OCI-M1 (cell line): ENCODE data around the gene FCN1.

Experiments used
- DNase-seq: peaks from one replicate; lab custom pipeline; 2025; lab: John Stamatoyannopoulos, UW

The FCN1 gene

GRCh38 chr9:134951461-134951860 is 33.7 kb upstream of the FCN1 start:
- DNase-seq, result no peak

- no peak for DNase-seq
Observed at GRCh38 chr9:134950386-134951210, 32.9 kb upstream of the FCN1 start.

GRCh38 chr9:134949681-134950385 is 32.1 kb upstream of the FCN1 start:
- no peak for DNase-seq

DNA sequence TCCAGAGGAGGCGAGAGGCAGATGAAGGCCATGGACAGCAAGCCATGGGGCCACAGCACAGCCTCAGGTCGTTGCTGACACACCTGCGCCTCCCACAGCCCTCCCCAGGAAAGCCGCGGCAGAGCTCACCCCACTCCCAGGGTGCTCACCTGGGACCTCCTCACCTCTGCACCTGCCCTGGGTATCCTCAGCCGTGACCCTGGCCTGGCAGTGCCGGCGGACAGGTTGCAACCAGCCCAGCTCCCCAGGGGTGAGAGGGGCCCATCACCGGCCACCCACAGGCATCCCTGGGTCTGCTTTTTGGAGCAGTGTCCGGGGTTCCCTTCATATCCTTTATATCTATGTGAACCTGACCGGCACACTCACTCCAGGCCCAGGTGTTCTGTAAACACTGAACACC is 30.4 kb upstream of the FCN1 start:
- DNase-seq, result no peak

DNA sequence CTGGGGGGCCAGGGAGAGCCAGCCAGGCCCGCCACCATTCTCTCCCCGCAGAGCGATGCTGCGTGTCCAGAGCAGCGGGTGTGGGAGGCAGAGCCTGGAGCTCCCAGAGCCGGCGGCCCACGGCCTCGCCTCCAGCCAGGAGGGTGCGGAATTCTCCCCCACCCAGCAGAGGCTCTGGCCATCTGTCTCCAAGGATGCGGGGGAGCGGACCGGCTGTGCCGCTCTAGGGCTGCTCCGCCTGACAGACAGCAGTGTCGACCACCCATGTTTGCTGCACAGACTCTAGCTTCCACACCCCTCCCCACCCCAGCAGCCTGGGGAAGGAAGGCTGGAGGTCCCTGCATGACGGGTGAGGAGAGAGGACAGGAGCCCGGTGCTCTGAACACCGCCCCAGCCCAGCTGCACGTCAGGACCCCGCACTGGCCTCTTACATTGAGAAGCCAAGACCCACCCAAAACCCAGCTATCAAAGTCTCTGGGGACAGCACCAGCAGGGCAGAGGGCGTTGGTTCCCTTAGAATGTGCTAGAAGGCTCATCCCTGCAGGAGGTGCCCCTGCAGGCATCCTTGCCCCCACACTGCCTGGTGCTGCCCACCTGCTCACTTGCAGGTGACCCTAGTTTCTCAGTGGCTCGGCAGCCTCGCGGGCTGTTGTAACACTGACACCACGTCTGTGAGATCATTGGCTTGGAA is 29.7 kb upstream of the FCN1 start:
- no peak for DNase-seq

DNA sequence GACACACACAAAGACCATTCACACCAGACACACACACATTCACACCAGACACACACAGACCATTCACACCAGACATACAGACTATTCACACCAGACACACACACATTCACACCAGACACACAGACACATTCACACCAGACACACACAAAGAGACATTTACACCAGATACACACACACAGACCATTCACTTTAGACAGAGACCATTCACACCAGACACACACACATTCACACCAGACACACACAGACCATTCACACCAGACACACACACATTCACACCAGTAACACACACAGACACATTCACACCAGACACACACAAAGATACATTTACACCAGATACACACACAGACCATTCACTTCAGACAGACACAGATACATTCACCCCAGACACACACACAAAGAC is 29.0 kb upstream of the FCN1 start:
- no peak for DNase-seq

DNA sequence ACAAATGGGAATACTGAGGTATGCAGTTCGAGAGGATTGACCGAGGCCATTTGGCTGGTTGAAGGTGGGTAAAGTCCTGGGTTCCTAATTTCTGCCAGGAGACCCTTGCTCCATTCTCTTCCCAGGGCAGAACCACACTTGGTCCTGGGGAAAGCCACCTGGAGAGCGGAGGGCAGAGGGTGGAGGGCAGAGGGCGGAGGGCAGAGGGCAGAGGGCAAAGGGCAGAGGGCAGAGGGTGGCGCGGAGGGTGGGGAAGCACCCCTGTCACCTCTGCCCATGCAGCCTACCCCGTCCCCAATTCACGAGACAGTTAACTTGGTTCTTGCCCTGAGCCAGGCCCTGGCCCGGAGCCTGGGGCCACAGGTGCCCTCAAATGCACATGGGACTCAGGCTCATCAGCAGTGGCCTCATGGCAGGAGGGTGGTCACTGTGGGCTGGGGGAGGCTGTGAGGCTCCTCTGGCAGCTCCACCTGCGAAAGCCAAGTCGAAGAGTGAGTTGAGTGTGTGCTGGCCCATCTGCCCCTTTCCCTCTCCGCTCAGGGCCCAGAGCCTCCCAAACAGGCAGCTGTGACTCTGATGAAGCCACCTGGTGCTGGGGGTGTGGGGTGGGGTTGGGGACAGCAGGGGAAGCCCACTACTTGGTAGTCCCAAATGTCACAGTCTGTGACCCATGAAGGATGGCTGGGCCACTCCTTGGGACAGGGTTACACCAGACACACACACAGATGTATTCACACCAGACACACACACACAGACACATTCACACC is 28.0 kb upstream of the FCN1 start:
- no peak for DNase-seq

DNA sequence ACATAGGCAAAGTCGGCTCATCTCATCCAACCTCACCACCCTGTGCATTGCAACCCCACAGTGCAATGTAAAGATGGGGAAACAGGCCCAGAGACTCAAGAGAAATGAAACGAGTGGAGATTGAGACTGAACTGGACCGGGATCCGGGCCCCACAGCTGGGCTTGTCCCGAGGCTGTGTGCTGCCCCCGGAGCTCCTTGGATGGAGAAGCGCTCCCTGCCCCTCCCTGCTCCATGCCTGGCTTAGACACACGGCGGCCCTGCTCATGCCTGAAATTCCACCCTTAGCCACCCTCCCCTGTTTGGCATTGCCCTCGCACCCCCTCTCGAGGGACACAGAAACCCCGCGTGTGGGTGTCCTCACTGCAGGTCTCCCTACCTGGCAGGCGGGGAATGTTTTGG is 27.2 kb upstream of the FCN1 start:
- DNase-seq, result no peak

GRCh38 chr9:134944351-134944802 is 26.7 kb upstream of the FCN1 start:
- no peak for DNase-seq

DNA sequence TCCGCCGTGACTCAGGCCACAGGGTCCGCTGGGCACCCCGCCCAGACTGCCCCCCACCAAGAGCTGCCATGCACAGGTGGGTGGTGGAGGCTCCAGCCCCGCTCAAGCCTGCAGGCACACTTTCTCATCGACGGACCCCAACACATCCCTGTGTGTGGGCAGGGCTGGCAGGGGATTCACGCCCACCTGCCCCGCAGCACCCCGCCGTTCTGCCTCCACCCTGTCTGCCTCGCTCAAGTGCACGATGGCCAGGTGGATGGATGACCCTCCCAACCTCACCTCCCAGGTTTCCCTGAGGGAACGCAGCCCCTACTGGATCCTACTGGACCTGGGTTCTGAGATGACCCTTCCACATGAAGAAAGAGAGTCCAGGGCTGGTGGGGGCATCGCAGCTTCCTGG is 26.1 kb upstream of the FCN1 start:
- no peak for DNase-seq

- no peak for DNase-seq
Observed at GRCh38 chr9:134943411-134943810, 25.7 kb upstream of the FCN1 start.

- no peak for DNase-seq
Observed at GRCh38 chr9:134942788-134943184, 25.1 kb upstream of the FCN1 start.

- DNase-seq, result no peak
Observed at GRCh38 chr9:134942011-134942787, 24.5 kb upstream of the FCN1 start.

DNA sequence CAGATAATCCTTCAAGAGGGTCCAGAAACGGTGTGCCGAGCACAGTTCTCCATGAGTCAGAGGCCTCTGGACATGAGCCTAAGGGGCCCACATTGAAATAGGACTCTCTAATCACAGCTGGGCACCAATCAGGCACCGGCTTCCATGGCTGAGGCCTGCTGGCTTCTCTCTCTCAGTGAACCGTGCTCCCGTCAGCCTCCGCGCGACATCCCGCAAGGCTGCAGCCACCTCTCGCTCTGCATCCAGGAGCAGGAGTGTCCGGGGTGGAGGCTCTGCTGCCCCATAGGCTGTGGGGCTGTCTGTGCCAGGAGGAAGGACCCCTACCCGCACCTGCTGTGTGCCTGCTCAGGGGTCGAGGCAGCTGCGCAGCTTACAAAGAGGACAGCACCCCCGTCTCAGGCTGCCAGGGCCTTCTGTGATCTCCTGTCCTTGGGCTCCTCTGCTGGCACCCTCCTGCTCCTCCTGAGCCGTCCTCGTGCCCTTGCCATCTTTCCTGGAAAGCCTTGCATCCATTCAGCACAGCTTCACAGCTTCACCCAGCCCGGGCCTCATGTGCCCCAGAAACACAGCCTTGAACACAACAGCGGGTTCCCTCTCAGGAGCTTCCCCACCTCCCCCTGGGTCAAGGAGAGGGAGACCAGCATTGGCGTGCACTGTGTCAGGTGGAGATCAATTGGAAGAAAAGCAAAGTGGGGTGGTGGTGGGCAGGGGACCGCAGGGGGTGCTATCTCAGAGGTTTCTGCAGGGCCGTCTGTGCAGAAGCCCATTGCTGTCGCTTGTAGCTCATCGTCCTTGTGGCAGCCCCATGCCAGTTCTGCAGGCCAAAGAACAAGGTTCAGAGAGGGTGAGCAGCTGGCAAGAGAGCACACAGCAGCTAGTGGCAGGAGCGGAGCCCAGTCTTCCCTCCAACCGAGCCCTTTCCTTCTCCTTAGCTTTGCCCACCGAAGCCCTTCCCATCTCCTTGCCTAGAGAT is 22.8 kb upstream of the FCN1 start:
- no peak for DNase-seq

- DNase-seq, result no peak
Observed at GRCh38 chr9:134939836-134940235, 22.1 kb upstream of the FCN1 start.

GRCh38 chr9:134939080-134939733 is 21.5 kb upstream of the FCN1 start:
- DNase-seq, result no peak

DNA sequence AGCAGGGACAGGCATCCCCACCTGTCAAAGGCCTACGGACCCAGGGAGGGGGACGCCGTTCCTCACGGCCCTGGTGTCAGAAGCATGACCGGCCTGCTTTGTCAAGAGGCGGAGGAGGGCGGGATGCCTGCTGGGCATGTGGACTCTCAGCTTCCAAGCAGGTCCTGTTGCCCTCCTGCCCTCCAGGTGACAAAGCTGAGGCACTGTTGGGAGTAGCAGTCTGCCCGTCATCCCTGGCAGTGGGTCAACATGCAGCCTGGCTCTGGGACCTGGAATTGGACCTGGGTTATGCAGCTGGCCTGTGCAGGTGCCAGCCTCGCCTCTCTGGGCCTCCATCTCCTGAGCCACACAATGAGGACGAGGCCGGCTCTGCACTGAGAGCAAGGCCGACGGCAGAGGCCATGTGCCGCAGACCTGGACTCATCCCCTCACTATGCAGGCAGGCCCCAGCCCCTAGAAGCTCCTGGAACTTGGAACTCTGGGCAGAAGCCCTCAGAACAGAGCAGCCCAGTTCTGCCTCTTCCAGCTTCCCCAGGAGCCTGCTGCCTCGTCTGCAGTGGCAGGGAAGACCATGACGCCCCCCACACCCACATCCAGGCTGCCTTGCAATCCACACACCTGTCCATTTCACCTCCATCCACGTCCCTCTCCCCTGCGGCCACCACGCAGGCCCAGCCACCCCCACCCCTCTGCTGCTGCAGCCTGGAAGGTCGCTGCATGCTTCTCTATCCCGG is 20.8 kb upstream of the FCN1 start:
- no peak for DNase-seq

DNA sequence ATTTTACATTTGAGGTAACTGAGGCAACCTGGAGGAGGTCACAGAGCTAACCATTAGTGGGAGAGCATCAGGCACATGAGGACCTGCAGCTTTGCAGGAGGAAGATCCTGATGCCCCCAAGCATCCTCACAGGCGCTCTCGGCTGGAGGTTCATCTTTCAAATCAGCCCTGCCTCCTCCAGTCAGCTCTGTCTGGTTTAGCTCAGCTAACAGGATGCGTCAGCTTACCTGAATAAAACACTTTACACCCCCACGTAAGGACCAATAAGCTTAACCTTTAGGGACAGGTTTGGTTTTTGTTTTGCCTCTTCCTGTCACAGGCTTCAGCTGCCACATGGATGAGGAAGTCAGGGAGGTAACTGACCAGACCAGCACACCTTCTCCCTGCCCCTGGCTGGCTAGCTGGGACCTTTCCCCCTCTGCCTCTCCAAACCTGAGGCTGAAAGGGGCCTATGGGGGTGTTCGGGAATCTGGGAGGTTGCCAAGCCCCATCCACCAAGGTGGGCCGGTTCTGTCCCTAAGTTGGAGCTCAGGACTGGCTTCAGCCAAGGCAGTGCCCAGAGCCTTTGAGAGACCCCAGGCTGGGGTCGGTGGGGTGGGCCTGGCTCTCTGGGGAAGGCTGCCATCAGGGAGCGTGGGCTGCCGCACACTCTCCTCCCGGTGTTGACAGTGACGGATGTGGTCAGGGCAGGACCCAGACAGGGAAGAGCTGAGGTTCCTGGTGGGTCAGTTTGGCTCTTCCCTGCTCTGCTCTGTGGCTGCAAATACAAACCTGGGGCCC is 20.0 kb upstream of the FCN1 start:
- DNase-seq, result no peak
